ENCODE data around the gene ITGB1BP2. TPM values are rescaled to one million over a fixed set of nuclear protein-coding genes. Genes with fewer than 3 reads are reported as not detected.

Gene ITGB1BP2
- total and polyA plus RNA-seq, 2 of the 8 experiments (the other 6 are each of a cell fraction or from before 2014, with no cell fraction given) = 2.9 to 5.2 TPM

DNA sequence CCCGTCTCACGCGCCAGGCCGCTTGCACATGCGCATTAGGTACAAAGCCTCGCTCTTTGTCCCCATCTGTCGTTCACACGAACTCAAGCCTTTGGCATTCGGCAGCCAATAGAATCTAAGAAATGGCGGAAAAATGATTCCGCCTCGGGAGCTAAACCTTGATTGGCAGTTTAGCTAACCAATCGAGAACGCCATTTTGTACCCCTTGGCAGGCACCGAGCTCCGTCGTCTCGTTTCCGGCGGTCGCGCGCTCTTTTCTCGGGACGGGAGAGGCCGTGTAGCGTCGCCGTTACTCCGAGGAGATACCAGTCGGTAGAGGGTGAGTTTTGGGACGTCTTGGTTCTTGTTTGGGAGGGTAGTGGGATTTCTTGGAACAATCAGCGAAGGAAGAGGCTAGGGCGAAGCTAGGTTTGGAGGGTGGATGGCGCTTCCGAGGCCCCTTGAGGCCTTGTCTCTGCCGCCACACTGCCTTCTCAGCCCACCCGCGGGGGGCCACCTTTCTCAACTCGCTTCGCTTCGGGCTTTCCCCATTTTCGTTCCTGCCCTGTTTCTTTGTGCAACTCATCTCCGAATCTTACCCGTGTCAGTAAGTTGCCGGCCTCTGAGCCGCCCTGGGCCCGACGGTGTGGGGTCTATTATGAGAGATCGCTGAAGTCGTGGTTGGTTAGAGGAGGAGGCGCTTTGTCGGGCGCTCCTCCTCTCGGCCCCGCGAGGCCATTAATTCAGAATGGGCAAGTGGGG, 18.0 kb upstream of the ITGB1BP2 start, which contains the start of gene NONO:
TSS of gene NONO (plus strand) at position 233 of the 741 bp plus-strand sequence. CDS start 7,003 bp downstream, outside the sequence.
- H4K20me1 ChIP-seq (replicated peaks in 1 of 2; ENCODE audit: control insufficient read depth in 1 of 2, insufficient read depth in 2 of 2, low read length in 2 of 2) = peaks cover 3 to 5% of the 10 kb centered on the region in 2 experiments
- H2BK12ac ChIP-seq (ENCODE audit: low read depth, low read length) = 0 out of 2 replicates have a peak within 1 kb of the TSS, but pooled peaks have one; percentile 4
- no peak within 1 kb of the TSS for H2AK5ac ChIP-seq (ENCODE audit: low read depth, low read length)
- H3K14ac ChIP-seq (ENCODE audit: insufficient read length) = no peak within 1 kb of the TSS
- peak within 1 kb of the TSS; percentile 79 to 100 (median 96) for H3K9ac ChIP-seq (replicated peaks in 1 of 4; ENCODE audit: extremely low read depth in 1 of 4, low read depth in 3 of 4, low read length in 3 of 4)
- H3K9me3 ChIP-seq (ENCODE audit: insufficient read depth in 2 of 2, low read depth in 1 of 2, low read length in 1 of 2) = no peaks in the 10 kb centered on the region; a peak in 1 of 4 replicates
- DNase-seq (ENCODE audit: low read depth in 1 of 2, low spot score in 2 of 2) (peak; percentile 70 to 88), FAIRE-seq (peak; percentile 92)
- H3K18ac ChIP-seq (ENCODE audit: extremely low read depth, low read length) = peak within 1 kb of the TSS; percentile 95
- peak within 1 kb of the TSS; percentile 72 to 92 for H3K4me2 ChIP-seq (ENCODE audit: insufficient read depth in 1 of 2, low read depth in 2 of 2, low read length in 2 of 2)
- no peak within 1 kb of the TSS for H2BK15ac ChIP-seq (ENCODE audit: low read length)
- peaks cover 22 to 51% of the 10 kb centered on the region in 2 experiments for H3K79me2 ChIP-seq (ENCODE audit: control insufficient read depth in 1 of 2, insufficient read depth in 2 of 2, low read length in 2 of 2)
- ChIA-PET CTCF (ENCODE audit: partially characterized antibody) (interaction anchor here (1.8 kb wide), 1 partner anchor 29 kb away, joined by 4 read pairs; no protein-coding TSS in a partner anchor), POLR2A (ENCODE audit: partially characterized antibody) (interaction anchor here (0.6 to 13.5 kb wide), 12 partner anchors 14 to 743 kb away, joined by 3 to 215 read pairs (median 6); partner anchors contain the start of genes ITGB1BP2, TAF1 and ZMYM3)
- H3K23me2 ChIP-seq (ENCODE audit: low read depth, low read length) = peaks cover 3% of the 10 kb centered on the region; the same call in 1 of the 2 replicates
- peak within 1 kb of the TSS; percentile 12; the same call in 1 of the 2 replicates for H2AFZ ChIP-seq (ENCODE audit: low read length)
- H3K79me1 ChIP-seq (ENCODE audit: low read depth, low read length) = no peaks in the 10 kb centered on the region
- H2BK120ac ChIP-seq (replicated peaks; ENCODE audit: low read depth, low read length) = no peak within 1 kb of the TSS
- peak within 1 kb of the TSS; percentile 96 for H2BK5ac ChIP-seq (ENCODE audit: low read depth, low read length)
- peak within 1 kb of the TSS; percentile 21 for H3K4ac ChIP-seq (replicated peaks; ENCODE audit: insufficient read length, low read depth, low read length)
- H3K36me3 ChIP-seq (ENCODE audit: control insufficient read depth in 2 of 4, insufficient read depth in 4 of 4, low read length in 3 of 4) = peaks cover 0 to 34% (median under 1%) of the 10 kb centered on the region in 4 experiments; a peak in 1 of 8 replicates
- H3K23ac ChIP-seq (ENCODE audit: insufficient read length) = no peak within 1 kb of the TSS
- peak within 1 kb of the TSS; percentile 77 for H3K56ac ChIP-seq (replicated peaks; ENCODE audit: insufficient read length, low read depth, low read length)
- H3K27me3 ChIP-seq (replicated peaks in 1 of 4; ENCODE audit: control insufficient read depth in 3 of 4, extremely low read depth in 1 of 4, insufficient read depth in 3 of 4, low read length in 3 of 4) = no peaks in the 10 kb centered on the region
- peak within 1 kb of the TSS; percentile 95 for H3K27ac ChIP-seq (ENCODE audit: low read depth, low read length)
- H3K4me3 ChIP-seq (ENCODE audit: extremely low read depth in 1 of 4, insufficient read depth in 2 of 4, low read depth in 3 of 4, low read length in 4 of 4) = peak within 1 kb of the TSS; percentile 86 to 99 (median 88)
- H4K8ac ChIP-seq (ENCODE audit: extremely low read depth, insufficient read depth, low read length) = peak within 1 kb of the TSS; percentile 96; the same call in 1 of the 2 replicates
- no peak within 1 kb of the TSS for H2BK20ac ChIP-seq (ENCODE audit: low read length)
- 1% methylated on average over 39 of the region's 57 CpGs; no CpG with 5 or more reads in 1 of the 2 experiments for WGBS, 2 experiments (ENCODE audit: extremely low coverage in 1 of 2, insufficient coverage in 1 of 2, insufficient read length in 1 of 2, insufficient replicate concordance in 2 of 2, low coverage in 1 of 2, low lambda C conversion rate in 2 of 2, missing lambda C conversion rate in 1 of 2)
- peak within 1 kb of the TSS; percentile 97 for H4K91ac ChIP-seq (replicated peaks; ENCODE audit: insufficient read length, low read length)
- peaks cover 0 to 5% (median 3%) of the 10 kb centered on the region in 4 experiments; a peak in 3 of 7 replicates for H3K4me1 ChIP-seq (replicated peaks in 1 of 4; ENCODE audit: control insufficient read depth in 3 of 4, insufficient read depth in 4 of 4, low read length in 3 of 4)
- peak within 1 kb of the TSS; percentile 87 for H4K5ac ChIP-seq (ENCODE audit: insufficient read length, low read depth, low read length)
- TF ChIP-seq RNF2 (IDR thresholded peaks at IDR 0.05; ENCODE audit: borderline replicate concordance, low read depth, low read length, missing control alignments, poor library complexity, severe bottlenecking) (no peak), CHD2 (IDR thresholded peaks at IDR 0.05; ENCODE audit: low read length) (peak; percentile 38; the same call in 1 of the 2 replicates), CHD1 (IDR thresholded peaks at IDR 0.05; ENCODE audit: low read depth, low read length) (no peak), HDAC2 (IDR thresholded peaks at IDR 0.05; ENCODE audit: borderline replicate concordance in 1 of 2, low read depth in 2 of 2, low read length in 2 of 2) (no peak), GTF2F1 (IDR thresholded peaks at IDR 0.05; ENCODE audit: borderline replicate concordance, low read depth, low read length) (peak; percentile 23; the same call in 1 of the 2 replicates), CREB1 (IDR thresholded peaks at IDR 0.05) (no peak), PHF8 (conservative IDR thresholded peaks at IDR 0.05; ENCODE audit: low read depth, low read length) (peak; percentile 73), RFX5 (IDR thresholded peaks at IDR 0.05; ENCODE audit: borderline replicate concordance, low read depth, low read length) (no peak), POLR2AphosphoS5 (IDR thresholded peaks at IDR 0.05; ENCODE audit: low read depth, low read length) (peak; percentile 35; the same call in 1 of the 2 replicates), TAF1 (IDR thresholded peaks at IDR 0.05; ENCODE audit: low read depth, low read length) (peak; percentile 91), YY1 (IDR thresholded peaks at IDR 0.05; ENCODE audit: low read depth, low read length) (peak; percentile 64; the same call in 1 of the 2 replicates)
